SJSA1 (cell line): ENCODE data around the gene GPHN. TPM values are rescaled to one million over a fixed set of nuclear protein-coding genes. Genes with fewer than 3 reads are reported as not detected.

ENCODE experiments used
- DNase-seq, 2 experiments: peaks; one replicate each; pipeline ENCODE4 v3.0.0-alpha.2; 2015 to 2020; ENCODE audit warnings: low spot score in 2 of 2, low read depth in 1 of 2
- H3K27ac ChIP-seq: fragments of 250-450 bp; sonication (Bioruptor Pico); 2 replicates; pipeline ENCODE4 v1.5.1; 2020; ENCODE audit warnings: mild to moderate bottlenecking, moderate library complexity
- H3K27me3 ChIP-seq: fragments of 250-450 bp; sonication (Bioruptor Pico); replicated peaks from 2 replicates; pipeline ENCODE4 v1.5.1; 2020; ENCODE audit warnings: mild to moderate bottlenecking, moderate library complexity
- H3K36me3 ChIP-seq: fragments of 250-450 bp; sonication (Bioruptor Pico); 2 replicates; pipeline ENCODE4 v1.5.1; 2020; ENCODE audit warnings: mild to moderate bottlenecking
- H3K4me1 ChIP-seq: fragments of 250-450 bp; sonication (Bioruptor Pico); replicated peaks from 2 replicates; pipeline ENCODE4 v1.6.1; 2021; ENCODE audit warnings: mild to moderate bottlenecking
- H3K4me3 ChIP-seq: fragments of 250-450 bp; sonication (Bioruptor Pico); 2 replicates; pipeline ENCODE4 v1.5.1; 2020; ENCODE audit warnings: mild to moderate bottlenecking
- H3K9me3 ChIP-seq: fragments of 250-450 bp; sonication (Bioruptor Pico); replicated peaks from 2 replicates; pipeline ENCODE4 v1.5.1; 2020; ENCODE audit warnings: mild to moderate bottlenecking
- total RNA-seq: library from RNA; depleted of rRNA; stranded (reverse); fragments of >200 nt; shearing (Covaris generic); gene quantifications from 2 replicates; pipeline ENCODE4 v1.2.3, GENCODE V29; 2014

GPHN gene
- total RNA-seq, 1 experiment from 2014 or later = 2.2 TPM

DNA sequence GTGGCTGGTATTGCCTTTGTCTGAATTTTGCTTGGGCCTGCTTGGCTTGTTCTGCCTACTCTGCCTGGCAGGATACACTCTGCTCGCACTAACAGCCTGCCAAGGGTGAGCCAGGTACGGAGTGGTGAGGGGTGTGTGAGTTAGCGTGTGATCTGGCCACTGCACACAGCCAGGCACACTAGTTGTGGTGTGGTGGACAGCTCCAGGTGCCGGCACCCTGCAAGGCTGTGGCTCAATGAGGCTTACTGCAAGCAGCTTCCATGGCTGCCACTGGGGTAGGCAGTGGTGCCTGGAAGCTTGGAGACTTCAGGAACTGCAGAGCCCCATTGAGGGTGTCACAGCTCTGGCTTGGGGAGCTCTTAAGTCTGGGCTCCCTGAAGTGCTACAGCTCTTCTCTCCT lies 87.4 kb downstream of the GPHN start:
- H3K9me3 ChIP-seq = peaks cover 5% of the 10 kb centered on the region; the same call in 1 of the 2 replicates

DNA sequence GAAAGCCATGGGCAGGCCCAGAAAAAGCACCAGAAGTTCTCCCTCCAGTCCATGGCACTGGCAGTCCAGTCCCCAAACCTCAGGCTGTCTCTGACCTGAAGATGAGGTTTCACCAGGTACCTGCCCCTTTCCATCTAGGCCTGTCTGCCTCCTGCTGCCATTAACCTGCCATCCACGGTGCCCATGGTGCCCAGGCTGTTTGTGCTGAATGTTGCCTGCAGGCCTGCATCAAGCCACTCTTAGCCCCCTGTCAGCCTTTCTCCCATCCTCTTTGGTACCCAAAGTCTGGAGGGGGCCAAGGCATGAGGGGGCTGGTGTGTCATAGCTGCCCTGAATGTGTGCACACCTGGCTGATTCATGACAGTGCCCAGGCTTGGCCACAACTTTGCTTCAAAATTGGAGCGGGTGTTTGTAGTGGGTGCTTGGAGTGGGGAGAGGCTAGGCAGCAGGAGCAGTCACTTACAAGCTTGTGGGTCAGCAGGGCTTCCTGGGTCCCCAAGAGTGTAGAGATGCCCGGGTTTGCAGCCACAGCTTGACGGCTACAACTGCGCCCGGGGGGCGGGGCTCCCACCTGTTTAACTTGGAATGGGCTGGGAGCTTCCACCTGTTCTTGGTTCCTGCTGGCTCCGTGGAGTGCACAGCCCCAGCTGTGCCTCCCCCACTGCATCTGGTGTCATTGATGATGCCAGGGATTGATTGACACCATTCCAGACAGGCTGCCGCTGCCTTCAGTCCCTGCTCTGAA lies 88.5 kb downstream of the GPHN start:
- peaks cover 5% of the 10 kb centered on the region; the same call in 1 of the 2 replicates for H3K9me3 ChIP-seq
- DNase-seq = no peak
- no peak overlapping the region for H3K4me3 ChIP-seq
- H3K36me3 ChIP-seq = no peaks in the 10 kb centered on the region
- H3K4me1 ChIP-seq = no peaks in the 10 kb centered on the region
- H3K27ac ChIP-seq = no peak overlapping the region
- no peaks in the 10 kb centered on the region for H3K27me3 ChIP-seq

More for the DNA sequence above, 87.4 kb downstream of the GPHN start:
- DNase-seq = no peak
- H3K4me1 ChIP-seq = no peaks in the 10 kb centered on the region
- H3K27me3 ChIP-seq = no peaks in the 10 kb centered on the region
- H3K36me3 ChIP-seq = no peaks in the 10 kb centered on the region
- no peak overlapping the region for H3K27ac ChIP-seq
- no peak overlapping the region for H3K4me3 ChIP-seq

DNA sequence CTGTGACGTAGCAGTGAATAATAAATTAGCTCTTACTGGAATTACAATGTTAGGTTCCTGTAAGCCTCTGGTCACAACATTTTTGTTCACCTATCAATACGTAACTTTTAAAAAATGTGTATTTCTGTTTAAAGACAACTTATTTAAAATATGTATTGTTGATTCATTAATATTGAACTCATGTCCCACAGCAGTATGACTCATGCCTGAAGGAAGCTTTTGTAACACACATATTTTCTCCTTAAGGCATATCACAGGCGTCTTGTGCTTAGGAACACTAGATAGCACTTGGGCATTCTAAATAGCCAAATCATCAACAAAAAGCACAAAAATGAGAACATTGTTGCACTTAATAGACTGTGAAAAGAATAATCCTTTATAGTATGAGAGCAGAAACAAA lies 92.5 kb downstream of the GPHN start:
- no peak for DNase-seq
- Histone ChIP-seq H3K27ac (no peak overlapping the region), H3K4me1 (no peaks in the 10 kb centered on the region), H3K36me3 (no peaks in the 10 kb centered on the region), H3K27me3 (no peaks in the 10 kb centered on the region), H3K4me3 (no peak overlapping the region), H3K9me3 (0 out of 2 replicates have a peak, but pooled peaks cover 2% of the 10 kb centered on the region)

DNA sequence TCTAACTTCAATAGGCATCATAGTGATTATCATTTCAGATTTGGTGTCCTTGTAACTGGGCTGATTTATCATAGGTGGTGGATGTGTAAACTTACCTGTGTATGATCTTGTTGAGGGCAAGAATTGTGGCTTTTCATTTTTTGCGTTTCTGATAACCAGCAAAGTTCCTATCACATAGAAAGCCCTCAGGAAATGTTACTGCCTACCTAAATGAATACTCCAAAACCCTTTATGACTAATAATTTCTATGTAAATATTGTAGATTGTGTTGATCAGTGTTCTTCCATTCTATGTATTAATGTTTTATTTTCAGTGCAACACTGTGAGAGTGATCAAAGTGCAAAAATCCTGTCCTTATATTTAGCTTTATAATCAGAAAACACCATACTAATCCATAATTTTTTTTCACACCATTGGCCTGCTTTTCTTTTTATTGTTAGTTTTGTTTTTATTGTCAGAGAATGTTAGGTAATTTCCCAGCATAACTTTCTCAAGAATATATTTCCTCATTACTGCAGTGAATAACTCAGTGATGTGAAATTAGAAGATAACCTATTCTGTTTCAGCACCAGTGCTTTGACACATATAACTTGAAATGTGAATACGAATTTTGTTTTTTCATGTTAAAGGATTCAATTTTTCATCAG lies 94.1 kb downstream of the GPHN start:
- DNase-seq = no peak
- H3K27ac ChIP-seq = no peak overlapping the region
- H3K27me3 ChIP-seq = no peaks in the 10 kb centered on the region
- no peaks in the 10 kb centered on the region for H3K36me3 ChIP-seq
- H3K4me1 ChIP-seq = no peaks in the 10 kb centered on the region
- no peak overlapping the region for H3K4me3 ChIP-seq
- H3K9me3 ChIP-seq = peaks cover 8% of the 10 kb centered on the region; the same call in 1 of the 2 replicates

DNA sequence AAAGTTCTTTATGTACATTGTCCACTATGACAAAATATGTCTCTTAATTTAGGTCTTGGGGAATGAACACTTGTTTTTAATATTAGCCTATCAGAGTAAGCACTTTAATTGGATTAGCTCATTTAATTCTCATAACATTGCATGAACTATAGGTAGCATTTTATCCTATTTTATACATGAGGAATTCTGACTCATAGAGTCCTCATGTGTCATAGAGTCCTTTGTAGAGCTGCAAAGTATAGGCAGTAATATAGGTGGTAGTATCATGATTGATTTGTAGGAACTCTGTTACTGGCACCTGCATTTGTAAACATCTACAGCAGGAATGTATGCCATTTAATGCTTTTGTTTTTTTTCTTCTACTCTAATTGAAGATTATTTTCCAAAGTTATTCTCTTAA lies 96.0 kb downstream of the GPHN start:
- no peak for DNase-seq

GRCh38 chr14:66606826-66607225 lies 98.9 kb downstream of the GPHN start:
- H3K36me3 ChIP-seq = no peaks in the 10 kb centered on the region
- peaks cover 6% of the 10 kb centered on the region for H3K9me3 ChIP-seq
- H3K27ac ChIP-seq = no peak overlapping the region
- DNase-seq = no peak
- no peak overlapping the region for H3K4me3 ChIP-seq
- H3K27me3 ChIP-seq = no peaks in the 10 kb centered on the region
- no peaks in the 10 kb centered on the region for H3K4me1 ChIP-seq

More for the DNA sequence above, 96.0 kb downstream of the GPHN start:
- Histone ChIP-seq H3K9me3 (peaks cover 6% of the 10 kb centered on the region; the same call in 1 of the 2 replicates), H3K27ac (no peak overlapping the region), H3K36me3 (no peaks in the 10 kb centered on the region), H3K4me3 (no peak overlapping the region), H3K27me3 (no peaks in the 10 kb centered on the region), H3K4me1 (no peaks in the 10 kb centered on the region)

DNA sequence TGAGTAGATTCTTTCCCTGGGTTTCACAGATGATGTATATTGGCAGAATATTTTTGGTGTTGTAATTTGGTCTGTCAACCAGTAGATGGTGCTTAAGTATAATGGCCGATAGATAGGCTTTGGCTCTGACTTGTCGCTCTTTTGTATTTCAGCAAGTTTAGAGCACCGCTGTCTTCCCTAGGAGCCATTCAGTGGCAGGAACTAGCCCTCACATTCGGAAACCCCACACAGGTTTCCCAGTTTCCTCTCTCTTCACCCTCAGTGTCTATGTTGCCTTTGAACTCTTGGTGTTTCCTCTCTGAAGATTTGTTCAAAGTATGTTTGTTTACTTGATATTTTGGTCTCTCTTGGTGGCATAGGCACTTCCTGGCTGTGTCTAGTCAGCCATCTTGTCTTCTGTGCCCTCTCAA lies 102.2 kb downstream of the GPHN start:
- DNase-seq = no peak
- Histone ChIP-seq H3K9me3 (peaks cover 6% of the 10 kb centered on the region), H3K4me3 (no peak overlapping the region), H3K27me3 (no peaks in the 10 kb centered on the region), H3K36me3 (no peaks in the 10 kb centered on the region), H3K27ac (no peak overlapping the region), H3K4me1 (no peaks in the 10 kb centered on the region)

DNA sequence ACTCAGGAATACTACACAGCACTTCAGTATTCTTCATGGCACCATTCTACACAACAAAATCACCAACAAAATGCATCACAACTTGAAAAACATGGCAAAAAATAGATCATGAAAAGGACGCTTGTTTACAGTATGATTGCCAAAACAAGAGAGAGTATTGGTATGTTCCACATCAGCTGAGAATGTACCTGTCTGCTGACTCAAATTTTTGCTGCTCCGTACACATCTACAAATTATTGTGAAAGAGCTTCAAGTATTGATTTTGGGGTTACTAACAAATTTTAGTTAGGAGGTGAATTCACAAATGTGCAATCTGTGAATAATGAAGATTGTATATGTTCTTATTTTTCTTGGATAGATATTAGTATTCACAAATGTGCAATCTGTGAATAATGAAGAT lies 105.4 kb downstream of the GPHN start:
- H3K4me3 ChIP-seq = no peak overlapping the region

DNA sequence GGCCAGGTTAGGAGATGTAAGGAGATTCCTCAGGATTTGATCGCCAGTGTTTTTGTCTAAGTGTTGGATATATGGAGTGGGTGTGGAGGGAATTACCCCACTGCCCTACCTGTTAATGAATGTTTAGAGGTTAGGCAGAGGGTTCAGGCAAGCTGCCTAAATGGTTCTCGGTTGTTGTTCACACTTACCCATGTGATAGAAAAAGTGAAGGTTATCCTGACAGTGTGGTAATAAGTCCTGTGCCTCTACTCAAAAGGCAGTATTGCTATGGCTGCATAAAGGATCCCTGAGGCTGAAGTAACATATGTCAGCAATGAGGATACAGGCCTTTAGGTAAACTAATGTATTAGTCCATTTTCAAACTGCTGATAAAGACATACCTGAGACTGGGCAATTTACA lies 112.0 kb downstream of the GPHN start:
- no peak for DNase-seq
- no peak overlapping the region for H3K27ac ChIP-seq
- H3K4me3 ChIP-seq = no peak overlapping the region
- no peaks in the 10 kb centered on the region for H3K27me3 ChIP-seq
- no peaks in the 10 kb centered on the region for H3K9me3 ChIP-seq
- no peaks in the 10 kb centered on the region for H3K4me1 ChIP-seq
- no peaks in the 10 kb centered on the region for H3K36me3 ChIP-seq

More for the DNA sequence above, 105.4 kb downstream of the GPHN start:
- no peak overlapping the region for H3K27ac ChIP-seq
- no peaks in the 10 kb centered on the region for H3K27me3 ChIP-seq
- H3K36me3 ChIP-seq = no peaks in the 10 kb centered on the region
- no peaks in the 10 kb centered on the region; the same call in 1 of the 2 replicates for H3K9me3 ChIP-seq
- no peaks in the 10 kb centered on the region for H3K4me1 ChIP-seq
- no peak for DNase-seq

DNA sequence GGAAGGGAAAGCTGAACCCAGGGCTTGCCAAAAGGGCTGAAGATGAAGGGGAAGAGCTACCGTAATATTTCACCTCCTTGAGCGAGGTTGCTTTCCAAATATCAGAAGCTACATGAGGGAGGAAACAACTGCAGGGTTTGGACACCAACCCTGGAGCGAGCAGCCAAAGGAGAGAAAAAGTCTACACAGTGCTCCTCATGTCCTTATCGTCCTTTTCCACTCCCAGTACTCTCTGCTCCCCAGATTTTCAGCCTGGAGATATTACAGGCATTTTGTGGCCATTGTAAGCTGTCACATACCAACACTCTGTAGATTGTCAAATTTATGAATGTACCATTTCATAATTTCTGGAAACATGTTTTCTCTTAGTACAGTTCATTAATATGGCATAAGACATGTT lies 115.9 kb downstream of the GPHN start:
- no peak for DNase-seq
- H3K4me3 ChIP-seq = no peak overlapping the region
- H3K9me3 ChIP-seq = no peaks in the 10 kb centered on the region
- no peaks in the 10 kb centered on the region for H3K4me1 ChIP-seq
- no peak overlapping the region for H3K27ac ChIP-seq
- H3K36me3 ChIP-seq = no peaks in the 10 kb centered on the region
- no peaks in the 10 kb centered on the region for H3K27me3 ChIP-seq

GRCh38 chr14:66624336-66624937 lies 116.5 kb downstream of the GPHN start:
- H3K9me3 ChIP-seq = no peaks in the 10 kb centered on the region
- H3K36me3 ChIP-seq = no peaks in the 10 kb centered on the region
- no peak overlapping the region for H3K27ac ChIP-seq
- no peaks in the 10 kb centered on the region for H3K27me3 ChIP-seq
- no peak overlapping the region for H3K4me3 ChIP-seq
- DNase-seq = no peak
- no peaks in the 10 kb centered on the region for H3K4me1 ChIP-seq

DNA sequence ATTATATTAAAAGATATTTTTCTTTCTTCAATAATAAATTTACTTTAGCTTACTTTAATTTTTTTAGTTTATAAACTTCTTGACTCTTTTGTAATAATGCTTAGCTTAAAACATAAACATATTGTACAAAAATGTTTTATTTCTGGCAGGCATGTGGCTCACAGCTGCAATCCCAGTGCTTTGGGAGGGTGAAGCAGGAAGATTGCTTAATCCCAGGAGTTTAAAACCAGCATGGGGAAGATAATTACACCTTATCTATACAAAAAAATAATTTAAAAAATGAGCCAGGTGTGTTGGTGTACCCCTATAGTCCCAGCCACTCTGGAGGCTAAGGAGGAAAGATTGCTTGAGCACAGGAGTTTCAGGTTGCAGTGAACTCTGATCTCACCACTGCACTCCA lies 120.7 kb downstream of the GPHN start:
- Histone ChIP-seq H3K4me3 (no peak overlapping the region), H3K9me3 (no peaks in the 10 kb centered on the region), H3K27ac (no peak overlapping the region), H3K27me3 (no peaks in the 10 kb centered on the region), H3K4me1 (no peaks in the 10 kb centered on the region), H3K36me3 (no peaks in the 10 kb centered on the region)
- DNase-seq = no peak

- Histone ChIP-seq H3K4me1 (no peaks in the 10 kb centered on the region), H3K27me3 (no peaks in the 10 kb centered on the region), H3K27ac (no peak overlapping the region), H3K4me3 (no peak overlapping the region), H3K36me3 (no peaks in the 10 kb centered on the region), H3K9me3 (no peaks in the 10 kb centered on the region)
- no peak for DNase-seq
Observed at GRCh38 chr14:66629499-66629898, 121.6 kb downstream of the GPHN start.

DNA sequence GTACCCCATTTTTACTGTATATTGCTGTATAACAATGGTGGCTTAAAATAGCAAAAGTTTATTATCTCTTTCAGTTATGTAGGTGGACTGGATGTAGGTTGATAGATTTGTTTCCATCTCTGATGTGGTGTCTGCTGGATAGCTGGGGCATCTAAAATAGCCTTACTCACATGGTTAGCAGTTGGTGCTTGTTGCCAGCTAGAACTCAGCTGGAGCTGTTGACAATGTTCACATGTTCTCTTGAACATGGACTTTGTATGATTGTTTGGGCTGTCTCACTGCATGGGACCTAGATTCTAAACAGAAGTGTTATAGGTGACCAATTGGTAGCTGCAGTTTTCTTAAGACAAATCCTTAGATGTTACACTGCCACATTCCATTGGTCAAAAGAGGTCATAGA lies 126.9 kb downstream of the GPHN start:
- Histone ChIP-seq H3K27ac (no peak overlapping the region), H3K4me1 (no peaks in the 10 kb centered on the region), H3K36me3 (no peaks in the 10 kb centered on the region), H3K4me3 (no peak overlapping the region), H3K9me3 (no peaks in the 10 kb centered on the region), H3K27me3 (no peaks in the 10 kb centered on the region)
- no peak for DNase-seq
